Right renal cortex interstitium (tissue), 3 donors: ENCODE results near the gene MAP4. TPM values are rescaled to one million over a fixed set of nuclear protein-coding genes. Genes with fewer than 3 reads are reported as not detected.
"Not testable (repeated sequence)": the region's sequence is repeated elsewhere in the genome, so short reads cannot be mapped to it uniquely, and the experiment has no call there.

Experiments used
- DNase-seq, 3 donors: peaks; one replicate each; pipeline ENCODE4 v3.0.0-alpha.2; 2013; ENCODE audit warnings: low read depth in 3 of 3, low spot score in 2 of 3
- polyA plus RNA-seq, 3 donors: library from polyadenylated mRNA; unstranded; fragments of 120-200 nt; gene quantifications; one replicate each; pipeline ENCODE4 v1.2.1, GENCODE V29; 2013; ENCODE audit not compliant: insufficient read length in 3 of 3

Gene MAP4
- polyA plus RNA-seq, 3 donors = 176 to 187 (median 182) TPM

DNA sequence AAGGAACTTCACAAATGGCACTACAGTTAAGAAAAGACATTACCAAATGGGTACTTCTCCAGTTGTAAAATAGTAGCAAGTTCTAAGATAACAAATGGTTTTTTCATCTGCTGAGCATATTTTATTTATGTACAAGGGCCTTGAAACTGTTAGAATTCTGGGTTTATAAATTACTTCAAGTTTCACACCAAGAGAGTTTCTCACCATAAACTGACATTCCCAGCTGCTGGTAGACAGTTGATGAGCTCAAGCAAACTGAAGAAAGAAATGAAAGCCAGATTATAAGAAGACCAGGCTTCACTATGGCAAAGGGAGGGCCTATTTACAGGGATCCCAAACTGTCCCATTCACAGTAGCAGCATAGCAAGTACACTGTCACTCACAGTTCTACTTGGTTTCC is 113.5 kb downstream of the MAP4 start:
- no peak for DNase-seq

DNA sequence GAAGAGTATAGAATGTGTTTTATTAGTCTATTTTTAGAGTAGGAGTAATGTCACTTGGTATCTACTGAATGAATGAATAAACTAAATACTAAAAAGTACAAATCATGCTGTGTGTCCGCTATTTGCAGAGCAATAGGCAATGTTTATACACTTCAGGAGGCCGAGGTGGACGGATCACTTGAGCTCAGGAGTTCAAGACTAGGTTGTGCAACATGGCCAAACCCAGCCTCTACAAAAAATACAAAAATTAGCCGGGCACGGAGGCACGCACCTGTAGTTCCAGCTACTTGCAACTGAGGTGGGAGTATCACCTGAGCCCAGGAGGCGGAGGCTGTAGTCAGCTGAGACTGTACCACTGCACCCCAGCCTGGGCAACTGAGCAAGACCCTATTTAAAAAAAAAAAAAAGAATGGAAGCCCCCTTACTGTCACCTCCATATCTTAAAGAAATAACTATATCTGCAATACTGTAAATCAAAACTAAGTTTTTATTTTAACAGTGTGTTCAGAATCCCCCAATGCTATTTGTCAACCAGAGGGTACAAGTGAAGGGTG is 114.9 kb downstream of the MAP4 start:
- no peak for DNase-seq

DNA sequence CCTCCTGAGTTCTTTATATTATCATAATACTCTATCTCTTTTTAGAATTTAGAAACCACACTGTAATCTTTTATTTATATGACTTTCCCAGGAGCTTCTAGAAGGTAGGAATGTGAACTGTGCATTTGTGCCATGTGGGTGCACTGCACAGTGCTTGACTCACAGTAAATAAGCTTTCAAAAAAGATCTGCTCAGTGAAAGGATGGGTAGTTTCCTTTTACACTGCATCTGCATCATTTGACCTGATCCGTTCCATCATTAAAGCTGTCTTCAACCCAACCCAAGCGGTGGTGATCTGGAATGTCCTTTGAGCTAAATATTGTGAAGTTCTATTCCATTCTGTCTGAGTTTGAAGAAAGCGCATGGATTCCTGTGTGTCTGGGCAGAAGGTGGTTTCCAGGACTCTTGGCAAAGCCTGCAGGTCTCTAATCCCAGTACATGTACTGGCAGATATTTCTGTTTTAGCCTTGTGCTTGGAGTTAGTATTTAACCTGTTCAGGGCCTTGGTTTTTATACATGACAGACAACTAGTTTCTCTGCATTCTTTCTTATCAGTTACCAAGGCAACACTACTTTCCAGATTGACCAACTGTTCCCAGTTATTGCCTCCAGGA is 116.6 kb downstream of the MAP4 start:
- no peak for DNase-seq

DNA sequence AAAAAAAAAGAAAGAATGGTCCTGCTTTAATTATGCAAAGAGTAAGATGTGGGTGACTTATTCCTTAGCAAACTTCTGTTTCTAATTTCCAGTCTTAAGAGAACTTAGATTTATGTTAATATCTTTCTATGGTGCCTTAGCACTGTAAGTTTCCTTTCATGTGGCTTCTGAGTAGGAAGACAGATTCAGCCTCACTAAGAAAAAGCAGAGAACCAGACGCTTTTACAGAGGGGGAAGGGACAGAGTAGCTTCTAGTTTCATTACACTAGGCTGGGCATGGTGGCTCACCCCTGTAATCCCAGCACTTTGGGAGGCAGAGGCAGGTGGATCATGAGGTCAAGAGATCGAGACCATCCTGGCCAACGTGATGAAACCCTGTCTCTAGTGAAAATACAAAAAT is 118.3 kb downstream of the MAP4 start:
- DNase-seq = no peak

DNA sequence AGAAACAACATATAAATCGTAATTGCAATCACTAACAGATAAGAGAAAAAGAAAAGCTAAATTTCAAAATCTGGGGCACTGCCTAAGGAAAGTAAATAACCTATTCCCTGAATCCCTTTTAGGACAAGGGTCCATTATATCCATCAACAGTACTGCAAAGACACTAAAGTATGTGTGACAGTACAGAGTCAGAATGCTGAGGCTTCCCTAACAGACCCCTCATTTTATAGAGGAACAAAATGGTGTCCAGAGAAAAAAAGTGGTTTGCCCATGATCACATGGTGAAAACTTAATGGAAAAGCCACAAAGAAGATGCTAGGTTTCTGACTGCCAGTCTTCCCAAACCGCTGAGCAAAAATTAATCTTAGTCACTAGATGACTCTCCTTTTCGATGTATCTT is 119.5 kb downstream of the MAP4 start:
- no peak for DNase-seq

DNA sequence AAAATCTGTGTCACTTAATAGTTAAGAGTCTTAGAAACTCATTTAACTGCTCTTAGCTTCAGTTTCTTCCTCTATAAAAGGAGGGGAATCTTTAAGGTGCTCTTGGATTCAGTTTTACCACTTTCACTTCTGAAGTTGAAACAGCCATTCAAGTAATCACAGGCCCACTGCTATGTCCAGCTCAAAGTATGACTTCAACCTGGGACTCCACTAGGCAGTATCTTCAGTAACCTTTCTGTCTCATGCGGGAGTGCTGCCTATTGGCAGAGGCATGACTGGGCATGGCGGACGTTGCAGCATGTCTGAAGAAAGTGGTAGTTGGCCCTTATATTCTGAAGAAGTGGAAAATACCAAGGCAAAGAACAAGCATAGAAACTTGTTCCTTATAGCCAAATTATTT is 121.0 kb downstream of the MAP4 start:
- DNase-seq = no peak

DNA sequence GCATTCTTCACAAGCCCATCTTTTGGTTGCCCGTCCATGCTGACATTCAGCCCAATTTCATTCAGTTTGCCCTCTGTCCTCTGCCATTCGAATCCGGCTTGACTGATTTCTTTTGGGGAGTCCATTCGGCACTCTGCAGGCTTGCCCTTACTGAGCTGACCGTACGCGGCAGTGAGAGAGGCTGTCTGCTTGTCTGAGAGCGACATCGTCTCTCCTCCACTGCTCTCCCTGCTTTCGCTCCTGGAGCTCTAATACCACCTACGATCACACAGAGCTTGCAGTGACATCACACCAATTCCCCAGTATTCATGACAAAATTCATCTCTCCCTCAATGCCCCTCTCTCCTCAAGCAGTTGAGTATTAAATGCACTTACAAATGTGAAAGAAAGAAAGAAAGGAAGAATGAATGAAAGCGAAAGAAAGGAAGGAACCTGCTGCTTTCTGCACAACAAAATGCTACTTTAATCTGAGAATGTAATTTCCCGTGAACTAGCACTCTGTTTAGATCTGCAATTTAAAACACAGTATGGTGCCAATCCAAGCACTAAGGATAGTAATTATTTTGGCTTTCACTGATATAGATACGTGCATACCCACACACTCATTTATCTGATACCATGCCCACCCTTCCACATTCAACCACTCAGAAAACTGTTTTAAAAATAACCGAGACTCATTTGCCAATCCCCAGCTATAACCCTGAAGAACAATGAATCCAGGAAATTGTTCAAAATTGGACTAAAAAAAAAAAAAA is 123.8 kb downstream of the MAP4 start:
- no peak for DNase-seq

DNA sequence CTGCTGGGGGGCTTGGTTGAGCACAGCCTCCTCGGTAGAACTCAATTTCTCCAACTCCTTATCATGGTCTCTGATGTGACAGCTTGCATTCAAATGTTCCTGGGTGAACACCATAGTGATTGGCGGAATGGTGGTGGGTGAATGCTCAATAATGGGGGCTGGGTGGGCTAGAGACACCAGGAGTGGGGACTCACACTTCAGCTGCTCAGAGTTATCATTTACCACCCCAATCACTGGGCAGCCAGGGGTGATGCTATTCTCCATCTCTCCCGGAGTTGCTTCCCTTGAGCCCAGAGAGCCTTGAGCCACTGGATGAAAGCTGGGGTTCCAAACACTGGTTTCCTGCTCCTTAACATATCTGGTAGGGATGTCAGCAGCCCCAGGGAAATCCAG is 124.6 kb downstream of the MAP4 start:
- no peak for DNase-seq

DNA sequence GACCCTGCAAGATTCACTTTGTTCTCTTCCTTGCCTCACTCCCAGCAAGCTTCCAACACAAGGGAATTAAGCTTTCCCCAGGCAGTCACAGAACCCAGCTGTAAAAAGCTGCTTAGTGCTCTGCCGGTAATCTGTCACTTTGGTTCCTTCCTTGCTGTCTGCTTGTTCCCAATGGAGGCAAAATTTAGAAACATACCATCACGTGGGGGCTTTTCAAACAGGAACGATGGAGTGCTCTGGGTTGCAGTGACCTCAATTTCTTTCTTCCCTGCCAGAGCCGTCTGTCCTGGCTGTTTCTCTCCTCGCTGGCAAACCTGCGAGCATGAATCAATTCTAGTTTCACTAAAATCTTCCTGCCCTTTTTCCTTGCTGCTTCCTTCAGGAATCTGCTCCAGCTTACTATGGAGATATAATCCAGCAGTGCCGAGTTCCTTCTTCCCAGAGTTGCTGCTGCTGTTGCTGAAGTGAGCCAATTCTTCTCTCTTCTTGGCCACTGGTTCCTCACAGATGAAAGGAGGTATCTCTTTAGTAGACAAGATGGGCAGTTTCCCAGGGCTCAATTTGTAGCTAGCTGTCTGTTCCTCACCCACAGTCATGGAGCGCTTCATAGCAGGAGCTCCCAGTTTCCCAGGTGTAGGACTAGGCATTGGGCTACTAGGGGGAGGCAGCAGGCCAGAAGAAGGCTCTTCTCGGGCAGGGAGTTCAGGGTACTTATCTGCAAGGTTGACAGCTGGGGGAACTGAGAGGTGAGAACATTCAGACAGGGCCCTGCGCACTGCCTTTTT is 125.2 kb downstream of the MAP4 start:
- peak; percentile 10 to 53 (median 53) for DNase-seq

DNA sequence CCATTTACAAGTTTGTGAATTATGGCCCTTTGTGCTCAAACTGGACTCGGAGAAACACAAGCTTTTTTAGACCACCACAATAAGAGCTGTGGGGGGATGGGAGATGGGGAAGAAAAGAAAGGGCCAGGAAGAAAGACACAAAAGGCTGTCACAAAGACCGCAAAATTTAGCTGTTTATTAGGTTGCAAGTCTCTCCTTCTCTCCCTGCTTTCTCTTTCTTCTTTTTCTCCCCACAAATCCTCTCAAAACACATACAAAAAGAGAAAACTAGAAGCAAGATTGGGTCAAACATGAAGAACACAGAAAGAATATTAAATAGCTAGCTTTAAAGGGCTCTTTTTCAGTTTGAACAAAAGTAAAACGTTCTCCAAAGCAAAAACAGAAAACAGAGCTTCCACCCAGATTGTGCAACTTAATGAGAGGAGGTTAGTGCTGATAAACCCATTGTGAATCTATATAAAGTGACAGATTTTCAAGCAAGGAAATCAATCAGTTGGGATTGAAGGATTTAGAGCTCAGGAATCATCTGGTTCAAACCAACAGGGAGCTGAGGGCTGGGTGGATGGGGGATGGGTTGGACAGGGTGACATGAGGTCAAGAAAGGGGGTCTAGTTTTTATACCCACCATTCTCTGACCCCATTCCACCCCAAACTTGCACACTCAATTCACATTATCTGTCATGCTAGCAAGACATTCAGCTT is 125.9 kb downstream of the MAP4 start:
- DNase-seq = peak in 2 of 3 donors; percentile 16 to 19

DNA sequence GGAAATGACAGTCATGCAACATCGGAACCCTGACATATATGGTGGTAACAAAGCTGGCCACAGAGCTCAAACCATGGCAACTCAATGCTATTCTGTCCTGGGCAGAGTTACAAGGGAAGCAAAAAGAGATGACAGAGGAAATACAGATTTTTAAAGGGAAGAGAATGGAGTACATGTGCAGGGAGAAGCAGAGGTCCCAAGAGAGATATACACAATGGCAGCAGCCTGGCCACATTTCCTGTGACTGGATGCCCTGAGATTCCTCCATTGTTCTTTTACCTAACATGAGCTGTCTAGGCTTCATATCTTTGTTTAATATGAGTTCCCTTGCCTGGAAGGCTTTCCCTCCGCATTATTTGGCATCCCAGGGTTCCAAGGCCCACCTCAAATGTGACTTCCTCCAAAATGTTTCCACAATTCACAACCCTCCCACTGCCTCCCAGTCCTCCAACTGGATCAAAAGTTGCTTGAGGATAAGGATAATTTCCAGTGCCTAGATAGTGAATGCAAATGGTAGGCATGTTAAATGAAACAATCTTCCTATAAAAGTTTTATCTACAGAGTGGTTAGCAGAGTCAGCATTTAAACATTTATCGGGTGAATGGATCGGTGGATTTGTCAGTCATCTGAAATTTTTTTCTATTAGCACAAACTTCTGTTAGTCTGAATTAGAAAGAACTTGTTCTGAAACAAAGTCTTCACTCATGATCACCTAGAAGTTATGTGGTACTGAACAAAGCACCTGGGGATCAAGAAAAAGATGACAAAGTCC is 127.0 kb downstream of the MAP4 start:
- no peak for DNase-seq

DNA sequence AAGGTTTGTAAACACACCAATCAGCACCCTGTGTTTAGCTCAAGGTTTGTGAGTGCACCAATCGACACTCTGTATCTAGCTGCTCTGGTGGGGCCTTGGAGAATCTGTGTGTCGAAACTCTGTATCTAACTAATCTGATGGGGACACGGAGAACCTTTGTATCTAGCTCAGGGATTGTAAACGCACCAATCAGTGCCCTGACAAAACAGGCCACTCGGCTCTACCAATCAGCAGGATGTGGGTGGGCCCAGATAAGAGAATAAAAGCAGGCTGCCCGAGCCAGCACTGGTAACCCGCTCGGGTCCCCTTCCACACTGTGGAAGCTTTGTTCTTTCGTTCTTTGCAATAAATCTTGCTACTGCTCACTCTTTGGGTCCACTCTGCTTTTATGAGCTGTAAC is 128.2 kb downstream of the MAP4 start:
- not testable (repeated sequence) for DNase-seq

DNA sequence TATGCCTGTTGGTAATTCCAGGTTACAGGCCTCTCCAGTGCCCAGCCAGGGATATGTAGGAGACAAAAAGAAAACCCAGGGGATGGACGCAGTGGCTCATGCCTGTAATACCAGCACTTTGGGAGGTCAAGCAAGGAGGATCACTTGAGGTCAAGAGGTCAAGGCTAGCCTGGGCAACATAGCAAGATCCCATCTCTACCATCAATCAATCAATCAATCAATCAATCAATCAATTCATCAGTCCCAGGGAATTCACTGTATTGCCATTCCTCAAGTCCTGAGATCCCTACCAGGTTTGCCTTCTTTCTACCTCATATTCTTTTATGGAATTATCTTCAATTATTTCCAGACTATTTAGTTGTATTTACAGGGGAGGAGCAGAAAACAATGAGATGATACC is 131.0 kb downstream of the MAP4 start:
- no peak for DNase-seq

DNA sequence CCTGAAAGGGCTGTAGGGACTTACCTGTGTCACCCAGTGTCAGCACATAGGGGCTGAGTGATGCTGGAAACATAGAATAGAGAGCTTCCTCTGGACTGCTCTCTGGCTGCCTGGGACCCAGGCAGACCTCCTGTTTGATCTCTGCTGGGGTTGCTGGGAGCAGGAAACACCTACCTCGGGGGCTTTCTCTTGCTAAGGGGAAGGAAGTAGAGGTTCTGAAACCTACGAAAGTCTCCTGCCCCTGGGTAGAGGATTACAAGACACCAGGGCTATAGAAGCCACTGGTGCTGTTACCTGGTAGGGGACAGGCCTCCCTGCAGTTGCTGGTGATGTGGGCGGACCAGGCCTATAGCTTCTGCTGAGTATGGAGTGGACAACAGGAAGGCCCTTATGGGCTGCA is 131.6 kb downstream of the MAP4 start:
- no peak for DNase-seq

DNA sequence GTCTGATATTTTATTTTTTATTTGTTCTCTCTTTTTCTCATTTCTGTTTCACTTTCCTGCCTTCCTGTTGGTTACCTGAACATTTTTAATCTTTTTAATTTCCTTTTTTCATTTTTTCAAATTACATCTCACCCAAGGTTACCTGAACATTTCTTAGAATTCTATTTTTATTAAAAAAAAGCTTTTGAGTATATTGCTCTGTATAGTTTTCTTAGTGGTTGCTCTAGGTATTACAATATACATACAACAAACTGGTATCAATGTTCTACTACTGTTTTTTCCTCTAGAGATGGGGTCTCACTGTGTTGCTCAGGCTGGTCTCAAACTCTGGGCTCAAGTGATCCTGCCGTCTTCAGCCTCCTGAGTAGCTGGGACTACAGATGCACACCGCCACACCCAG is 133.9 kb downstream of the MAP4 start:
- no peak for DNase-seq

DNA sequence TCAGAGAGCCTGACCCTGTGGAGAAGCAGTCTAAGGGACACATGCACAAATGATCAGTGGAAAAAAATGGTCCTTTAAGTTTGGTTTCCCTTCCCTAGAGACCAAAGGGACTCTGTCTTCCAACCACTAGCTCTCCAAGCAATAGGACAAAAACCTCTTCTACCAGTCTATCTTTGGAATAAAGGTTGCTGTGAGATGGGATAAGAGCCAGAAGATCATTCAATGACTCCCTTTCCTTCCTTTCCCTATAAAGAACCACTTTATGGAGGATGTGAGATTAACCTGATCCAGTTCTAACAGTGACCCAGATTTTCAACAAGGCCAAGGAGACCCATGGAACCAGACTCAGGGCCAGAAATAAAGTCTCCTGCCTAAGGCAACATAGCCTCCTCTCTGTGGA is 138.5 kb downstream of the MAP4 start:
- DNase-seq = no peak

DNA sequence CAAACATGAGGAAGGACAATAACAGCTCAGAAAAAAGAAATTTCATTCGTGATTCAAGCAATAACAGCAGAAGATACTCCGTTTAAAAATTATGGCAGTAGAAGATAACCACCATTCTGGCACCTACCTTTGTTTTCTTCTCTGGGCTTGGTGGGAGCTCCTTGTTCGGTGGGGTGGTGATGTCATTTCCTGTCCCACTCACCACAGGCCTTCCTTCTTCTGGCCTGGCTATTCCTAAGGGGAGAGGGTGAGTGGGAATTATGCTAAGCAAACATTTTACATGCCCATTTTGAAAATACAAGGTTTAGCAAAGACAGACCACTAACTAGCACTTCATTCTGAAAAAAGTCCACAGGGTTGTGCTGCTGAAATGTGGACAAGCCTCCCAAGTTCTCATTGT is 138.9 kb downstream of the MAP4 start:
- DNase-seq = no peak

DNA sequence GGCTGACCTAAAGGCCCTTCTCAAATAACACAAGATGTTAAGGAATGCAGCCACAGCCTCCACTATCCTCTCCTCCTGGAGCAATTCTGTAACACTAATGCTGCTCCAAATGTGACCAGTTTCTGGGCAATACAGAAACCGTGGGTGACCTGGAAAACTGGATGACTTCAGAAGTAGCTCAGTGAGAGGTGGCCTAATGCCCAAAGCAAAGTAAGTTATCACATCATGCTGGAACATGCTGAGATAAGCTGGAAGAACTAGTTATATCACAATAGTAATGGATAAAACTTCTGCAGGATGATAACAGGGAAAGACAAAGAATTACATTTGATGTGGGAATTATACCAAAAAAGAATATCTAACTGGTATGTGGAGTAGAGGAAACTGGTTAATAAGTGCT is 141.3 kb downstream of the MAP4 start:
- no peak for DNase-seq

DNA sequence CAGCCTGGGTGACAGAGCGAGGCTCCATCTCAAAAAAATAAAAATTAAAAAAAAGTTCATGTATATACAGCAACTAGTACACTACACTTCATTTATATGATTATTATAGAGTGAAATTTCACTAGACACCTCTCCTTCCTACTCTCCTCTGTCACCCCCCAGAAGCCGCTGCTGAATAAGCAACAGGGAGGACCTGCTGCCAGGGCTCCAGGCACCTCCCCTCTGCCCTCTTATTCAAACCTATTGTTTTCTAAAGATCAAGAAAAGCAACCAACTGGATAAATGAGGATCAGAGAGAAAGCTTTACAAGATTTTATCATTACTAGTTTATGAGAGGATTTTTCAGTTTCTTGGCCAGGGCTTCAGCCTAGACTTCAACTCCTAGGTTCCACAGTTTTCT is 141.8 kb downstream of the MAP4 start:
- DNase-seq = no peak

DNA sequence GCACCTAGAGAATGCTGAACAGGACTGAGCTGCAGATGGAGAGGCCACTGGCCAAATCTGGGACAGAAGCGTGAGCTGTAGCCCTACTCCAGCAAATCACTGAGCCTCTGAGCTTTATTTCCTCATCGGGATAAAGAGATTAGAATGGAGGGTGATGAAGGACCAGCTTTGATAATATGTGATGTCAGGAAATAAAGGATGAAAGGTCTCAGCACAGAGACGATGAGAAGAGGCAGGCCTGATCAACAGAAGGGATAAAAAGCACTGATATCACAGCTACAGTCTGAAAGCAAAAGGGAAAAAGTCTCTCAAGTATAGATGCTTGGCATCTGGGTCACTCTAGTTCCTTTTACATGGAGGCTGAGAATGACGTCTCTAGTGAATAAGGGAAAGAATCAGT is 143.3 kb downstream of the MAP4 start:
- DNase-seq = no peak
